G401.6 (cell line): Measurements from ENCODE around the gene TTLL1.
"Not testable (repeated sequence)": the region's sequence is repeated elsewhere in the genome, so short reads cannot be mapped to it uniquely, and the experiment has no call there.

Source experiments
- FAIRE-seq: peaks from 2 replicates; lab custom pipeline; 2012; peaks lifted over from hg19 to GRCh38; lab: Jason Lieb, UNC

Gene TTLL1

GRCh38 chr22:43011079-43011478 is 78.1 kb downstream of the TTLL1 start:
- FAIRE-seq, result no peak

GRCh38 chr22:43009444-43009843 is 79.7 kb downstream of the TTLL1 start:
- FAIRE-seq, result no peak

- no peak for FAIRE-seq
Measured at GRCh38 chr22:43008921-43009320, 80.3 kb downstream of the TTLL1 start.

GRCh38 chr22:43008509-43008908 is 80.7 kb downstream of the TTLL1 start:
- no peak for FAIRE-seq

- no peak for FAIRE-seq
Measured at GRCh38 chr22:43007519-43008102, 81.6 kb downstream of the TTLL1 start.

- FAIRE-seq, result no peak
Measured at GRCh38 chr22:43006753-43007152, 82.4 kb downstream of the TTLL1 start.

GRCh38 chr22:43006016-43006505 is 83.1 kb downstream of the TTLL1 start:
- no peak for FAIRE-seq

GRCh38 chr22:43005106-43005505 is 84.1 kb downstream of the TTLL1 start:
- FAIRE-seq, result no peak

- no peak for FAIRE-seq
Measured at GRCh38 chr22:43004362-43005035, 84.7 kb downstream of the TTLL1 start.

GRCh38 chr22:43002202-43002586 is 87.0 kb downstream of the TTLL1 start:
- FAIRE-seq, result no peak

DNA sequence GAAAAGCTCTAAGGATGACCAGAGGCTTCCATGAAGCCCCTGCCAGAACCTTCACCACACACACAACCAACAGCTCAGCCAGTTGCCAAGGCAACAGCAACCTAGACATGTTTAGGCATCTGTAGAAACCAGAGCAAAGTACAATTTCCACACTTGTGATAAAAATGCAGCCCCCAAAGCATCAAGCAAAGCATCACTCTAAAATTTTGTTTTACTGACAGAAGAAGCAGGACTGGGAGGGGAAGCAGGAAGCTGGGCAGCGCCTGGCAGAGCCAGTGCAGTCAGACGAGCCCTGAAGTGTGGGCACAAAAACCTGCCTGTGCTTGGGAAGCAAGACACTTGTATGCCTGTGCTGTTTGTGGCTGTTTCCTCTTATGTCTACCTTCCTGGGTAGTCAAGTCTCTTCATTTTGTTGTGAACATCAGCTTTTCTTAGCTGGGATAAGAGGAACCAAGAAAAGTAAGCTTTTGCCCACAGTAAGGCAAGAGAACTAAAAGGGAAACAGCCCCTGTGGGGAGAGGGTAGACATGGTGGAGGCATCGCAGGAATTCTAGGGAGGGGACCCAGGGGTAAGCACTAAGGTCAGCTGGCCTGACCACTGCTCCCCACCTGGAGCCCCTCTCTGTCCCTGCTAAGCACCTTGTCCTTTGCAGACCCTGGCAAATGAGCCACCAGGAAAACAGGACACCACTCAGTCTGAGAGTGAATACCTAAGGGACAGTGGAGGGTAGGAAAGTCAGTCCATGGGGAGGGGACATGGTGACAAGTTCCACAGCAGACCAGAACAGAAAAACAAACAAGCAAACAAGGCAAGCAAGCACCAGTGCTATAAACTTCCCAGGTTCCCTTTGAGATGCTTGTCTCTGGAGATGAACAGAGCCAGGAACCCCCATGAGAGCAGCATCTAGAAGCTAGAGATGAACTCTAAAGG is 87.7 kb downstream of the TTLL1 start:
- FAIRE-seq, result no peak

DNA sequence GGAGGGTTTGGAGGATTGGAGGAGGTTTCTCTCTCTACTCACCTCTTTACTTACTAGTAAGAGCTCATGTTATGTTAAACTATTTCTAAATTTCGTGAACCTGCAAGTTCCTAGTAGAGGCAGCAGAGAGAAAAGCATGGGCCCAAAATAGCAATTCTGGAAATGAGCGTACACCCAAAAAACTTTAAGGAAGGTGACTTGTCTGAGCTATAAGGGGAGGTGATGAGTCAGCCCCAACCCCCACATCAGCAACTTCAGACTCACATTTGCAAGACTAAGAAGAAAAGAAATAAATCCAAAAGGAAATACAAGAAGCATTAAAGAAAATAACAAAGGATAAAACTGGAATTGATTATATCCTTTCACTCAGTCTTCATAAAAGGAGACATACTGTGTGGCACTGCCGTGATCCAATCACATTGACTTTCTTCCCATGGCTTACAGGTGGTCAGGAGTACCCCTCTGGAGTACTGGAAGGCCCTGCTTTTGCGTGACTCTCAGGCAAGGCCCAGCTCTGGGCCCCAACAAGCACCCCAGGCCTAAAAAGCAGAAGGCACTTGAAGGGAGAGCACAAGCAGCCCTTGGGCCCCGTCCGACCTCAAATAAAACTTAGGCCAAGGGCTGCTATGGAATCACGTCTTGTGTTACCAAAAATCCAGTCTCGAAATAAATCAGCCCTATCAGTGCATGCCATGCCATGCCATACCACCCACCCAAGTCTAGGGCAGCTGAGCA is 88.6 kb downstream of the TTLL1 start:
- FAIRE-seq, result no peak

DNA sequence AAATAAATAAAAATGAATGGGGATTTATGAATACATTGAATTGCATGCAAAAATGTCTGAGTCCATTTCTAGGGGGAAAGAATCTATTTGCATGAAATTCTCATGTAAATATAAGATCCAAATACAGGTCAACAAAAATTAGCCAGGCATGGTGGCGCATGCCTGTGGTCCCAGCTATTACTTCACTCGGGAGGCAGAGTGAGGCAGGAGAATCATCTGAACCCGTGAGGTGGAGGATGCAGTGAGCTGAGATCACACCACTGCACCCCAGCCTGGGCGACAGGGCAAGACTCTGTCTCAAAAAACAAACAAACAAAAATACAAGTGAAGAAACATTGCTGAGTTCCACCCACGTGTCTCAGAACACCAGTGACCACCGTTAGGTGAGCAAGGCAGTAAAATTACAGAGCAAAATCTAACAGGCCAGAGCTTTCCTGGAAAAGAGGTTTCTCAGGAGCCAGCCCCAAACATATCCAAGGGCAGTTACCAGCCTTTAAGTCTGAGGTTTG is 91.6 kb downstream of the TTLL1 start:
- FAIRE-seq, result no peak

DNA sequence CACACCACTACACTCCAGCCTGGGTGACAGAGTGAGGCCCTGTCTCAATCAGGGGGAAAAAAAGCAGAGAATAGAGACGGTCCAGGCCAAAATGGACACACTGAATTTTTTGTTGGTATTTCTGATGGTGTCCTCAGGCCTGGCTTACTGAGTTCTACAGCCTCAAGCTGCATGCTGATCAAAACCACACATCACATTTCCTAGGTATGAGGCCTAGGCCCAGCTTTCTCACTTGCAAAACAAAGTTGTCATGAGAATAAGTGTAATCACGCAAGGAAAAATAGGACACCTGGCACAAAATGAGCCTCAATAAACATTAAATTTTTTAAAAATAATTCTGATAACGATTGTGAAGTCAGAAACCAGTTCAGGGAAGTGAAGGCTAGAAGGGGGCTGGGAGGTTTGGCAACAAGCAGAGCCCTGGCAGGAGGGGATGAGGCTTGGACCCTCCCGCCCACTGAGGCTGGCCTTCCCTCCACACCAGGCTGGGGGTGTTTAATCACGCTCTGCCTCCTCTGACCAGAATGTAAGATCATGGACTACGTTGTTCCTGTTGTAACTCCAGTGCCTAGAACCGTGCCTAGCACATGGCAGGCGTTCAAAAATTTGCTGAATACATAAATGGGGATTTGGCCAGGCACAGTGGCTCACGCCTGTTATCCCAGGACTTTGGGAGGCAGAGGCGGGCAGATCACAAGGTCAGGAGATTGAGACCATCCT is 92.4 kb downstream of the TTLL1 start:
- no peak for FAIRE-seq

- FAIRE-seq, result not testable (repeated sequence)
Measured at GRCh38 chr22:42995654-42996053, 93.5 kb downstream of the TTLL1 start.

DNA sequence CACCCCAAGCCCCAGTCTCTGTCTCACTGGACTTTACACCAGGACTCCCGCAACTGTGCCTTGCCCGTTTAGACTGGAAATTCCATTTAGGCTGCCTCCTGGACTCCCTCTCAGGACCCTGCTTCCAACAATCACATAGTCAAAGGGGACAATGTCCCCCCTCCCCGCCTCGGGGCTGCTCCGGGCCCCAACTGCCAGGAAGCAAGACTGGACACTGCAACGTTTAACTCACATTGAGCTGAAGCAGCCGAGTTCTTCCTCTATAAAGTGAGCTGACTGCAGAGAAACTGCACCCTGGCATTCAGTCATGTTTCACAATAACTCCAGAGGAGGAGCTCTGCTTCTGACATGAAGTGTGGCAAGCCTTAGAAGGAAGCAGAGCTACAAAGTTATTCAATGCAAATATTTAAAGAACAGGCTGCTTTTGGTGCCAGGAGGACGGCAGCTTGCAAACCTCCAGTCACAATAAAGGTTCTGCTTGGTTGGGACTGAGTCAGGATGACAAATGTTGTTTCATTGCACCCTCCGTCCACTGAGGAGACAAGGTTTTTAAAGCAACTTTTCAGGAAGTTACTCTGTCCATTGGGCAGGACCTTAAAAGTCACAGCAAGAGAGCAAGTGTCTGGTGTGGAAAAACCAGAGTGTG is 94.2 kb downstream of the TTLL1 start:
- no peak for FAIRE-seq

GRCh38 chr22:42994276-42994916 is 94.8 kb downstream of the TTLL1 start:
- FAIRE-seq, result no peak

- FAIRE-seq, result no peak
Measured at GRCh38 chr22:42993651-42994275, 95.4 kb downstream of the TTLL1 start.

GRCh38 chr22:42992886-42993479 is 96.2 kb downstream of the TTLL1 start:
- no peak for FAIRE-seq

DNA sequence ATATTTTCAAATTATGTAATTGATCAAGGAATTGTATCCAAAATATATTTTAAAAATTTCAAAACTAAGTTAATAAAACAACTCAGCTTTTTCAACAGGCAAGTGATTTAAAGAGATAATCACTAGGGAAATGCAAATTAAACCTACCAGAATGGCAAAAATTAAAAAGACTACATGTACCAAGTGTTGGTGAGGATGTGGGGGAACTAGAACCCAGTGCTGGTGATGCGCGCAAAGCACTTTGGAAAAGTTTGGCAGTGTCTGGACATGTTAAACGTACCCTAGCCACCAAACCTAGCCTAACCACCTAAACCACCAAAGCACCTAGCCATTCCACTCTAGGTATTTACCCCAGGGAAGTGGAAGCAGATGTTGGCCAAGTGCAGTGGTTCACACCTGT is 97.1 kb downstream of the TTLL1 start:
- FAIRE-seq, result no peak
